GM21576 (cell line): ENCODE data around the gene SMC6.
A peak's percentile ranks its signal among the peaks of the same experiment; 100 is the strongest.

Source experiments
- ATAC-seq: cut with Tn5 transposase; IDR thresholded peaks from one replicate; pipeline ENCODE4 v1.9.1; 2021; ENCODE audit warnings: mild to moderate bottlenecking, moderate library complexity; ENCODE audit not compliant: unreplicated experiment

Gene SMC6

DNA sequence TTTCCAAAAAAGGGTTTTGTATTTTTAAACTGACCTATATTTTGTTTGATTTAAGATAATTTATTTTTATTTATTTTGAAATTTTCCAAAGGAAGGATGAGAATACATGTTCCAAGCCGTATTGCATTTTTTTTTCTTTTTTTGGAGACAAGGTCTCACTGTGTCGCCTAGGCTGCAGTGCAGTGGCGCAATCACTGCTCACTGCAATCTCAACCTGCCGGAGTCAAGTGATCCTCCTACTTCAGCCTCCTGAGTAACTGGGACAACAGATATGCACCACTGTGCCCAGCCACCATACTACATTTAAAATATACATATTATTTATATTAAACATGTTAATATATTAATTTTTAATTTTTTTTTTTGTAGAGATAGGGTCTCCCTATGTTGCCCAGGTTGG, 15.3 kb upstream of the SMC6 start:
- ATAC-seq = no peak

DNA sequence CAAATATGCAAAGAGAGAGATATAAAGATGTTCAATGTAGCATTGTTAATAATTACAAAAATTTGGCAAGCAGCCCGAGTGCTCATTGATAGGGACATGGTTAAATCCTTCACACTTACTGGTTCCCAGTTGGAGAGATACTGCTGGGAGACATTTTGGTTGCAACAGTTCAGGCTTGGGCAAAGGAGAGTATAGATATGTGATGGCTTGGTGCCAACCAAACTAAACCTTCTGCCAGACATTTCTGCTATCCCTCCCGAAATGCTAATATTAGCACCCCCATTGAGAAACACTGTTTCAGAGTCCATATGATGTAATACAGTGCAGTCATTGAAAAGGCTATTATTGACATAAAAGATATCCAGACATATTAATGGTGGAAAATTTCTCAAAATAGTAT, 11.8 kb upstream of the SMC6 start:
- no peak for ATAC-seq

GRCh38 chr2:17763641-17764333, 10.2 kb upstream of the SMC6 start:
- no peak for ATAC-seq

- ATAC-seq = no peak
These were observed 8.8 kb upstream of the SMC6 start for GRCh38 chr2:17762451-17762850.

- ATAC-seq = no peak
These were observed 6.2 kb upstream of the SMC6 start for GRCh38 chr2:17759805-17760204.

DNA sequence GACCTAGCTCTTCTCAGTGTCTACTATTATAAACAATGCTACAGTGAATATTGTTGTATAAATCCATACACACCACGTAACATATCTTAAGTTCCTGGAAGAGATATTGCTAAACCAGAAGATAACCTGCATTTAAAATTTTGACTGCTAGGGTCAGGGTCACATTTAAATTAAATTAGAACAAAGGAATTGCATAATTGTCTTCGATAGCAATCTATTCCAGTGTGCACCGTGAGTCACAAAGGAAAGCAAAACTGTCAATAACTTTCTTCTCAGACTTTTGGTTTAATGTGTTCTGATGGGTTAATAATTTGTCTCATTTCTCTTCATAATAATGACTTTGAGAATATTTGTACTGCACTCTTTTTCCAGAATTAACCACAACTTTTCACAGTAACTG, 4.5 kb upstream of the SMC6 start:
- ATAC-seq = no peak

- no peak for ATAC-seq
These were observed 3.7 kb upstream of the SMC6 start for GRCh38 chr2:17757321-17757720.

DNA sequence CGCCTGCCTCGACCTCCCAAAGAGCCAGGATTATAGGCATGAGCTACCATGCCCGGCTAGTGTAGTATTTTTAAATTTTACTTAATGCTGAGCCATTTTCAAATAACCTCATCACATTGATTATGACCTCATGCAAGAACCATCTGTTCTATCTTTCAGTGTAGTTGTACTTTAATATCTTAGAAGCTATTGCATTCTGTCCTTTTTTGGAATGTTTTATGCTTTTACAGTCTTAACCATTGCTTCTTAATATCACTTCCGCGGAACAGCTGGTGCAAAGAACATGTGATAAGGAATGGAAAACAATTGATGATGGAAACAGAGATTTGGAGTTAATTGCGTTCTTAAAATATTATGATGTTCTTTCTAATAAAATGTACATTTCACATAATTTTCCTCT, 3.1 kb upstream of the SMC6 start:
- ATAC-seq = no peak

- no peak for ATAC-seq
These were observed 1.3 kb upstream of the SMC6 start for GRCh38 chr2:17754773-17755425.

DNA sequence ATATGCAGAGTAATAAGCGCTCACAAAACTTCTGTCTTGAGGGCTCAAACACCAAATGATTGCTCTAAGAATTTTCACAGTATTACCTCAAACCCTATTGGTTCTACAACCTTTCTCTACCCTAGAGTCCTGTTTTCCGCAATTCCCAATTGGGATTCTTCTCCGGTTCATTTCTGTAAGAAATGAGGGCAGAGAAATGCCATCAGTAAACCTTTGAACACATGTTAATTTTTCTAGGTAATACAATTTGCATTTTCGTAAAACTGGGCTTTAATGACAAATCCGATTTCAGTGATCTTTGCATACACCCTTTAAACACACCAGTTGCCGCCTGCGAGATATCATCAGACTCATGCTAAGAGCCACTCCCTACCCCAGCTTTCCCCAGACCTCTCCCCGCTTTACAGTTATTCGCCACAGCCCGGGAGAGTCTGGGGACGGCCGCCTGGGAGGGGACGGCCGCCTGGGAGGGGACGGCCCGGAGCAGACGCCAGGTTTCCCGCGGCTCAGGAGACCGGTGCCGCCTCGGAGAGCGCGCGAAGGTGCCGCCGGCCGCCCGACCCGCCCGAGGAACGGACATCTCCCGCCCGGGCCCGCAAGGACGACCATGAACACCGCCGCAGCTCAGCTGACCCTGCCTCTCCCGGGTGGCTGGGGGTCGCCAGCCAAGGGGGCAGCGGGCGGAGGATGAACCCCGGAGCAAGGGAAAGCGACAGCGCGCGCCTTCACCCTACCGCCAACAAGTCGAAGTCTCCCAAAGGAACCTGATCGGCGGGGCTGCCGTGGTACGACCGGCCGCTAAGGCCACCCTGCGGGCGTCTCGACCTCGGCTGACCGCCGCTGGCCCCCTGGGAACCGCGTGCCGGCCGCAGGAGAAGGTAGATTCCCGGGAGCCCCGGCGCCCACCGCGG, 463 bp downstream of the SMC6 start:
- peak; percentile 31 for ATAC-seq

GRCh38 chr2:17752246-17752645, 1.4 kb downstream of the SMC6 start:
- peak; percentile 23 for ATAC-seq

GRCh38 chr2:17749753-17750438, 3.7 kb downstream of the SMC6 start:
- ATAC-seq = peak; percentile 21

DNA sequence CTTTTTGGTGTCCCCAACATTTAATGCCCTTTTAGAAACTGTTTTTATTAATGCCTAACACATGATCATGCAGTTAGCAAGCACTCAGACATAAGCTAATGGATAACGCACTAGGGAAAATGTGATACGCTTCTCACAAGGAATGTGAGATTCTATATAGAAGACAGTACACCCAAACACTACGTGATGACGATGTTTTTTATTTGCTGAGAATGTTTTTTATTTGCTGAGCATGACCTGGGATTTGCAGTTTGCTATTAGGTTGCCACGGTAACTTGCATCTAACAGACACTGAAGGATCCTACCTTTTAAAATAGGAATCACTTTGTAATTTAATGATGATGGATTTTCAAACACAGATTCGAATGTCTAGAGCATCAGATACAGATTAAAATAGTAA, 4.9 kb downstream of the SMC6 start:
- no peak for ATAC-seq

DNA sequence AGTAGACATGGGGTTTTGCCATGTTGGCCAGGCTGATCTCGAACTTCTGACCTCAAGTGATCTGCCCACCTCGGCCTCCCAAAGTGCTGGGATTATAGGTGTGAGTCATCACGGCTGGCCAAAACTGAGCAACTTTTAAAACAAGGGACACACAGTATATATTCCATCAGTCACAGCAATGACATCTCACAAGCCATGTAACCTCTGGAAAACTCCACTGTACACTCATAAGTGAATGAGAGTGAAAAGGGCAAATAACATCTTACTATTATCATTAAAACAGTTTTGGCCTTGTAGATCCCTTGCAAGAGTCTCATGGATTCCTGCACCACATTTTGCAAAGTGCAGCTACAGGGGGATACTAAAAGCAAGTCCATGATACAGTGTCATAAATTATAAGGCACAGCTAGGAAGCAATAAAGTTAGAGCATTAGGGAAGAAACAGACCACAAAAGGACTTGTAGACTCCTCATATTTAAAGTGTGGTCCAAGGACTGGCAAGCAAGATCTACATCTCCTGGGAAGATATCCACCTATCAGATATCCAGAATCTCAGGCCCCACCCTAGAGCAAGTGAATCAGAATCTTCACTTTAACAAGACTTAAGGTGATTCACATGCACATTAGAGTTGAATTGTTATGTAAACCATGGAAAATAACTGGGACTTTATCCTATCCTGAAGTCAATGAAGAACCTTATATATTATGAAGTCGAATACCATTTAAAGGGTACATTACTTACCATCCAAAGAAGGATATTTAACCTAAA, 5.7 kb downstream of the SMC6 start:
- no peak for ATAC-seq

DNA sequence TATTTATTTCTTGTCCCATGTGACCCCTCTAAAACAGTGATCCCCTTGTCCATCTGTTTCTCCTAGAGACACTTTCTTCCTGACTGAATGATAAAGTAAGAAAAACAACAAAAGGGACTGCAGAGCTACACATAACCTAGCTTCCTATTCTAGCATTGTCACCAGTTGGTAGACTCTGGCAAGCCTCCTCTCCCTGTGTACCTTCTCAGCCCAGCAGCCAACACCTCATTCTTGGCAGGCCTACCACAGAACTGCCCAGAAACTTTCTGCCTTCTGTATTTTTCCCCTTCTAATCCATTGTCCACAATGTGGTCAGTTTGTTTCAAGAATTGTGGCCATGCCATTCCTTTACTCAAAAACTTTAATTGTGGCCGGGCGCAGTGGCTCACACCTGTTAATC, 13.4 kb downstream of the SMC6 start:
- ATAC-seq = no peak

DNA sequence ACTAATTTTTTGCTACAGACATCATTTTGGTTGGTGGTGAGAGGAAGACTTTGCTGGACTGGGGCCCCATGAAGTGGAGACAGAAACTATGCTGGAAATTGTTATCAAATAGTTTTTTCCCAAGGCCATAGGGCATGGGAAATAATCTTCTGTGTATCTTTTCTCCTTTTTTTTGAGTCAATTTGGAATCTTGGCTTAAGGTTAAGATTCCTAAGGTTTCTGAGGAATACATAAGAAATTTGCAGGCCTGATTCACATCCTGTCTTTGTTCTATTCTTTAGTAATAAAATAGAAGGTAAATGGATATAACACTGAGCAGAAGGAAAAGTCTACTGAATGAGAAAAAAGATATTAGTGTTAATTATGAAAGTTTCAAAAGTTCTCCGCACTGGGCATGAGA, 16.6 kb downstream of the SMC6 start:
- ATAC-seq = no peak

DNA sequence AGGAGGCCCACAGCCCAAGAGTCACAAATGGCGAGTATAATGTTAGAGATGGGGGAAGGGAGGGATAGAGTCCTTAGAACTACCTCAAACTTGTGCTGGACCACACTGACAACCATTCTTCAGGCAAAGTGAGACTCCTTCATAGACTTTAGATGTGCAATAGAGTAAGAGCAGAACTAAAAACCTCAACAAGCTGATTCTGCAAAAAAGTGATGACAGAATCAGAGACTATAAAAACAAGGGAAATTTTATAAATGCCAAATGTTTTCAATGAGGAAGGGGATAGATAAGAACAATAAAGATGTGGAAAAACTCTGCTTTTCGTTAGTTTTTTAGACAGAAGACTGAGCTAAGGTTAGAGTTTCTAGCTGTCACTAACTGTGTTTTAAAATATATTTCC, 17.7 kb downstream of the SMC6 start:
- no peak for ATAC-seq

- ATAC-seq = no peak
These were observed 20.0 kb downstream of the SMC6 start for GRCh38 chr2:17733599-17733998.

GRCh38 chr2:17729880-17730279, 23.7 kb downstream of the SMC6 start:
- no peak for ATAC-seq

DNA sequence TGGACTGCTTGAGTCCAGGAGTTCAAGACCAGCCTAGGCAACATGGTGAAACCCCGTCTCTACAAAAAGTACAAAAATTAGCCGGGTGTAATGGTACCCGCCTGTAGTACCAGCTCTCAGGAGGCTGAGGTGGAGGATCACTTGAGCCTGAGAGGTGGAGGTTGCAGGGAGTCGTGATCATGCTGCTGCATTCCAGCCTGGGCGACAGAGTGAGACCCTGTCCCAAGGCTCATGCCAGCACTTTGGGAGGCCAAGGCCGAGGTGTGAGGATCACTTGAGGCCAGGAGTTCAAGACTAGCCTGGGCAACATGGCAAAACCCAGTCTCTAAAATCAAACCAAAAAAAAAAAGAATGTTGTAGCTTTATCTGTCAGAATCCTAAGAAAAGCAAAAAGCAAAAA, 25.4 kb downstream of the SMC6 start:
- ATAC-seq = no peak
